ENCODE results near the gene SLC32A1. TPM values are rescaled to one million over a fixed set of nuclear protein-coding genes. Genes with fewer than 3 reads are reported as not detected.

SLC32A1 gene
- total RNA-seq, 1 experiment from 2014 or later, result not detected

DNA sequence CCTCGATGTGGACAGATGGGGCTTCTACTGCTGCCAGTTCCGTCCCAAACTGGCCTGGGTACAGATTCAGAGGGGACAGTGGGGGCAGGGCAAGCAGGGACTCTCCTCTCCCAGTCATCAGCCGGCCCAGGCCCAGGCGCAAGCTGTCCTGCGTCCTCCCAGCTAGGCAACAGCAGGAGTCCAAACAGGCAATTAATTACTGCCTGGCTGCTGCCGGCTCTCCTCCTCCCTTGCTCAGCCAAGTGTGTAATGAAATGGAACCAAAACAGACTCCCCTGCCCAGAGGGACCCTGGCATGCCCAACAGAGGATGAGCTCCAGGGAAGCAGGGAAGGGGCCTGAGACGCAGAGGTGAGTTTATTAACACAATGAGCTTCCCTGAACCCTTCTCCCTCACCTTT lies 17.8 kb upstream of the SLC32A1 start (continued):
- no peak for TF ChIP-seq MAX (IDR thresholded peaks at IDR 0.05)
- TF ChIP-seq POLR2AphosphoS5 (IDR thresholded peaks at IDR 0.05; ENCODE audit: low read depth, low read length), result no peak
- no peak for TF ChIP-seq FOSL1 (IDR thresholded peaks at IDR 0.05; ENCODE audit: low read depth)
- TF ChIP-seq JUND (IDR thresholded peaks at IDR 0.05), result no peak
- no peak for TF ChIP-seq POLR2A (IDR thresholded peaks at IDR 0.05; ENCODE audit: borderline replicate concordance, extremely low read depth, insufficient read depth, insufficient read length)
- TF ChIP-seq, protein P1, sequence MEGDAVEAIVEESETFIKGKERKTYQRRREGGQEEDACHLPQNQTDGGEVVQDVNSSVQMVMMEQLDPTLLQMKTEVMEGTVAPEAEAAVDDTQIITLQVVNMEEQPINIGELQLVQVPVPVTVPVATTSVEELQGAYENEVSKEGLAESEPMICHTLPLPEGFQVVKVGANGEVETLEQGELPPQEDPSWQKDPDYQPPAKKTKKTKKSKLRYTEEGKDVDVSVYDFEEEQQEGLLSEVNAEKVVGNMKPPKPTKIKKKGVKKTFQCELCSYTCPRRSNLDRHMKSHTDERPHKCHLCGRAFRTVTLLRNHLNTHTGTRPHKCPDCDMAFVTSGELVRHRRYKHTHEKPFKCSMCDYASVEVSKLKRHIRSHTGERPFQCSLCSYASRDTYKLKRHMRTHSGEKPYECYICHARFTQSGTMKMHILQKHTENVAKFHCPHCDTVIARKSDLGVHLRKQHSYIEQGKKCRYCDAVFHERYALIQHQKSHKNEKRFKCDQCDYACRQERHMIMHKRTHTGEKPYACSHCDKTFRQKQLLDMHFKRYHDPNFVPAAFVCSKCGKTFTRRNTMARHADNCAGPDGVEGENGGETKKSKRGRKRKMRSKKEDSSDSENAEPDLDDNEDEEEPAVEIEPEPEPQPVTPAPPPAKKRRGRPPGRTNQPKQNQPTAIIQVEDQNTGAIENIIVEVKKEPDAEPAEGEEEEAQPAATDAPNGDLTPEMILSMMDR (IDR thresholded peaks at IDR 0.05 in 2 of 3, conservative IDR thresholded peaks at IDR 0.05 in 1 of 3; ENCODE audit: borderline replicate concordance in 1 of 3, insufficient read depth in 1 of 3, low read depth in 2 of 3, low read length in 2 of 3), result no peak
- no peak for TF ChIP-seq EGR1 (IDR thresholded peaks at IDR 0.05; ENCODE audit: low read depth)
- no peak for TF ChIP-seq EZH2 (IDR thresholded peaks at IDR 0.05)
- TF ChIP-seq ZFX (IDR thresholded peaks at IDR 0.05), result no peak
- no peak for TF ChIP-seq CEBPB (IDR thresholded peaks at IDR 0.05; ENCODE audit: low read depth)

- Histone ChIP-seq H2AFZ (ENCODE audit: low read depth, low read length, poor library complexity, severe bottlenecking) (no peak overlapping the region), H3K4me1 (ENCODE audit: control insufficient read depth in 1 of 2, insufficient read depth in 2 of 2, low read length in 2 of 2) (no peaks in the 10 kb centered on the region), H3K36me3 (ENCODE audit: control insufficient read depth in 1 of 2, insufficient read depth in 2 of 2, low read length in 2 of 2) (no peaks in the 10 kb centered on the region), H3K27me3 (ENCODE audit: insufficient read depth, low read length) (peaks cover 20% of the 10 kb centered on the region; the same call in 1 of the 2 replicates), H3K27ac (ENCODE audit: low read depth, low read length) (no peak overlapping the region), H3K4me3 (replicated peaks in 1 of 2; ENCODE audit: low read depth in 1 of 2, low read length in 2 of 2) (no peak overlapping the region), H3K9me3 (ENCODE audit: control insufficient read depth in 1 of 2, insufficient read depth in 1 of 2, low read depth in 1 of 2, low read length in 2 of 2) (no peaks in the 10 kb centered on the region), H3K4me2 (ENCODE audit: low read length) (no peak overlapping the region), H3K9ac (ENCODE audit: low read length) (no peak overlapping the region), H3K79me2 (ENCODE audit: insufficient read depth, low read length) (no peaks in the 10 kb centered on the region), H4K20me1 (ENCODE audit: insufficient read depth) (no peaks in the 10 kb centered on the region), H3K9me2 (ENCODE audit: insufficient read depth) (no peaks in the 10 kb centered on the region)
- TF ChIP-seq JUND (IDR thresholded peaks at IDR 0.05) (no peak), RAD21 (IDR thresholded peaks at IDR 0.05; ENCODE audit: low read depth) (no peak), POLR2AphosphoS5 (IDR thresholded peaks at IDR 0.05; ENCODE audit: low read depth, low read length) (no peak), EZH2phosphoT487 (IDR thresholded peaks at IDR 0.05; ENCODE audit: borderline replicate concordance) (no peak)
- TF ChIP-seq, protein P2, sequence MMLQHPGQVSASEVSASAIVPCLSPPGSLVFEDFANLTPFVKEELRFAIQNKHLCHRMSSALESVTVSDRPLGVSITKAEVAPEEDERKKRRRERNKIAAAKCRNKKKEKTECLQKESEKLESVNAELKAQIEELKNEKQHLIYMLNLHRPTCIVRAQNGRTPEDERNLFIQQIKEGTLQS (IDR thresholded peaks at IDR 0.05), result no peak
- ChIA-PET POLR2A (no interaction called here), RAD21 (ENCODE audit: low non-redundant PET in 1 of 2, low total read pairs in 2 of 2, uncharacterized antibody in 2 of 2, unreplicated experiment in 2 of 2) (no interaction called here), CTCF (no interaction called here)
- no TSS peak for BruUV-seq (replicated peaks)
- intact Hi-C loops (cut with micrococcal nuclease), result no loop called here
- ATAC-seq (no peak), DNase-seq (ENCODE audit: low read depth, low spot score) (no peak)
Measured at GRCh38 chr20:38714308-38714707, 10.0 kb upstream of the SLC32A1 start.
